SKM-1 treated with dmso at 0.1 percent for 144 hours (cell line): ENCODE data around the gene HOXB6.

Experiments
- DNase-seq: peaks from one replicate; lab custom pipeline; 2025; ENCODE audit not compliant: unreplicated experiment; lab: John Stamatoyannopoulos, UW

HOXB6 gene

DNA sequence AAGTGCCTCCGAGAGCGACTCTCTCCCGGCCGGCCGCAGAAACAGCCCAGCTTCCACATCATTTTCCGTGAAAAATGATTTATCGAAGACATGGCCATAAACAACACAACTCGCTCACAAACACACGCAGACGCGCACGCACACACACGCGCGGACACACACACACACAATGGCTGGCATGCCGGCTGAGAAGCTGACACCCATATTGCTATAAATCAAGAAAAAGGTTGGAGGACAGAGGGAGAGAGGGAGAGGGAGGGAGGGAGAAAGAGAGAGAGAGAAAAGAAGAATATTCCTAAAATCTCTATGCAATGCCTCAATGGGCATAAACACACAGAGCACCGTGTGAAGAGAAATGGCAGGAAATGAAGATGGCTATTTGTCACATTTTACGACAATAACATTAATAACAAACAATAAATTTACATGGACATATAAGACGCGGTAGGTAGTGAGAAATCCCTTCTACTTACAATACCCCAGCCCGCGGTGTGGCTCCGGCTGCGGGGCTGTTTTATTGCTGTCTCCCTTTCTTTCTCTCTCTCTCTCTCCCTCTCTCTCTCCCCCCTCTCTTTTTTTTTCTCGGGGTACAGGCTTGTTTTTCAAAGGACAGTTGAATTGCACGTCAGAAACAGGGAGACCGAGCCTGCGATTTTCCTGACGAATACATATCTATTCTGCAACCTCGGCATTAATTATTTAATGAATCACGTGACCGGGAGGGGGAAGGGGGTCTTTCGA, 36.1 kb downstream of the HOXB6 start:
- DNase-seq: no peak

DNA sequence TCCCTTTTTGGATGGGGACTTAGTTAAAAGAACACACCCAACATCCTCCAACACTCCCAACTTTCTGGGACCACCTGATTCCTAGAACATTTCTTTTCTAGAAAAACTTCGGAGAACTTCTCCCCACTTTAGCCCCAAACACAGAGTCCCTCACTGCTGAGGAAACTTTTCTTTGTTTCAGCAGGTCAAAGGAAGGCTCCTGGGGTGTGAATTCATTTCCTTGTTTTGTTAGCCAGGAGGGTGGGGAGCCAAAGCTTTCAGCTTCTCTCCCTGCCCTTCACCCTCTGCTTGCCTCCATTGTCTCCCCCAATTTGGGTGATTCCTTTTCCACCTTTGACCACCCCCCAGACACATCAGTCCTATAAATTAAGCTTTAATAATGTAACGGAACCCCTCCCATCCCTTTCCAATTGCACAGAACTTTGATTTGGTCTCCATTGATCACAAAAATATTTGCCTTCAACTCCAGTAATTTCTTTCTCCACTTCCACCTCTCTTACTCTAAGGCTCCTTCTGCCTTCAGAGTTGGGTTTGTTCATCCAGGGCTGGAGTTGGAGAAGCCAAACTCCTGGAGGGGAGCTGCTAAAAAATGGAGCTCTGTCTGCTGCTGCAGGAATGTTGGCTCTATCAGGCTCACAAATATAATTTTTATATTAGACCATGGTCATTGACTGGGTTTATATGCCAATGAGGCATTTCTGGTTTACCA, 37.0 kb downstream of the HOXB6 start:
- DNase-seq: no peak

DNA sequence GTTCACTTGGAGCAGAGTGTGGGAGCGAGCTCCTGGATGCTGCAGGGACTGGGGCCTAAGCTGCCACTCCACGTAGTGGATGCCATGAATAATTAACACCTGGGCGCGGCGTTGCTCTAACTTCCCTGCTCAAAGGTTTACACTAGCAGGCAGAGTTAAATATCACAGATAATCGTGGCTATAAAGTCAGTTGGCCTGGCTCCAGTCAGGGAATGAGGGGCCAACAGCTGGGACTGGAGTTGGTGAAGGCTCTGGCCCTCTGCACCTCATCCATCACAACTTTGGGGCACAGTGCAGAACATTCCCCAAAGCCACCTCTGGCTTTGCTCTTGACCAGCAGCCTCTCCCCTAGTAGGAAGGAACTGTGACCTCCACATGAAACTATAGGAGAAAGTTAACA, 37.6 kb downstream of the HOXB6 start:
- DNase-seq: no peak

DNA sequence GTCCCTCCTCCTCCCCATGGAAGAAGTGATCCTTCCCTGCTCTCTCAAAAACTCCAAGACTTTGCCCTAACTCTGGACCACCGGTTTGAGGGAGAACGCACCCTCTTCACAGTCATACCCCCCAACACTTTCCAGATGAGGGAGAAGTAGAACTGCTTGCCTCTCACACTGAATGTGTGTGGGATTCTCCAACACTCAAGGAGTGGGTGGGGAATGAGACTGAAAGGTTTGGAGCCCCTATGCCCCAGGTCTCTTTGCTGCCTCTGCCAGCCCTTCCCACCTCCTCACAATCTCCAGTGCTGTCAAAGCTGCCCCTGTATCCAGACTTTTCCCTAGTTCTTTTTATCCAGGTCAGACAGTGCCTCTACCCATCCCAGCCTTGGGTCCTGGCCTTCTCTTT, 38.1 kb downstream of the HOXB6 start:
- DNase-seq: no peak

DNA sequence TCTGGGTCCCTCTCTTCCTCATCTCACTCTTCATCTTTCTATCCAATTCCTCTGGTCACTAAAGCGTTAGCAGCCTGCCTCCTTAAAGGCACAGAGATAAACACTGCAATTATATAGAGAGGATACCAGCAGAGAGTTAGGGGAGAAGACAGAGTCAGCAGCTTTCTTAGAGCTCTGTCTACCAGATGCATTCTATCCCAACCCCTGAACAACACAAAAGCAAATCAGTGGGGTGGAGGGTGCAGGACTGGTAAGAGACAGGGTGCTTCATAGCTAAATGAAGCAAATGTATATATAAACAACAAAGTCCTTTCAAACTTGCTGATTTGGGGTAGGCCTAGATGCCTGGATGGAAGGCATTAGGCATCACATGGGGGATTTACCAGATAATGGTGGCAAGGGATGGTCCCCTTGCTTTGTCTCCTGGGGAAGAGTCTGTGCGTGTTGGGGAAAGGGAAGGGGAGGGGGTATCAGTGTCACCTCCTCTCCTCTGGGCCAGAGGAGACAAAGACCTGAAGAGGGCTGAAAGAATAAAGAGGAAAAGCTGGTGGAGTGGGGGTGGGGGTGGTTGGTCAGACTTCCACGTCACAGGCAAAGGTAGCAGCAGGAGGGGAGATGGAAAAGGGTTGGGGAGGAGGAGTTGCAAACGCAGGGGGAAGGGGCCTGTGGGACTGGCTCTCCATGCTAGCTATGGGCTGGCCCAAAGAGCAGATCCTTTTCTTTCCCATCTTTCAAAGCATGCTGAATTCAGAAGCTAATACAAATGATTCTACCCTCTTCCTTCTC, 38.7 kb downstream of the HOXB6 start:
- DNase-seq: no peak

DNA sequence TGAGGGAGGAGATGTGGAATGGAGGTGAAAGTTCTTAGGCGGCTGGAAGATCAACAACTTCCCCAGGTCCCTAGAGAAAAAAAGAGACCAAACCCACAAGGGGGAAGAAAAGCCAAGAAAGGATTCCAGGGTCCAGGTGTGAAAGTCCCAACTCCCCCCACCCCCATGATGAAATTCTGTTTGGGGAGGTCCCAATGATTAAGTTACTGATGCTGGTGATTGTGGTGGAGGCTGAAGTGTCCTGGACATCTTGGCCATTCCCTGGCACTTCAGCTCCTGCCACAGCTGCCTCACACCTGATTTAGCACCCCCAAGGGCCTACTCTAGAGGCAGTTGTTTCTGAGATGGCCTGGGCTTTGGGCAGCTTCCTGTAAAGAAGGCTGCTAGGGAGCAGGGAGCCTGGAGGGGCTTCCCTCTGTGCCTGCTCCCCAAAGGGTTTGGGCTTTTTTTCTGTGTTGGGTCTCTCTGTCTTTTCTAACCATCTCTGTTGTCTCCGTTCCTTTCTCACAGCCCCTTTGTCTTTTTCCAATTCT, 39.7 kb downstream of the HOXB6 start:
- DNase-seq: no peak

DNA sequence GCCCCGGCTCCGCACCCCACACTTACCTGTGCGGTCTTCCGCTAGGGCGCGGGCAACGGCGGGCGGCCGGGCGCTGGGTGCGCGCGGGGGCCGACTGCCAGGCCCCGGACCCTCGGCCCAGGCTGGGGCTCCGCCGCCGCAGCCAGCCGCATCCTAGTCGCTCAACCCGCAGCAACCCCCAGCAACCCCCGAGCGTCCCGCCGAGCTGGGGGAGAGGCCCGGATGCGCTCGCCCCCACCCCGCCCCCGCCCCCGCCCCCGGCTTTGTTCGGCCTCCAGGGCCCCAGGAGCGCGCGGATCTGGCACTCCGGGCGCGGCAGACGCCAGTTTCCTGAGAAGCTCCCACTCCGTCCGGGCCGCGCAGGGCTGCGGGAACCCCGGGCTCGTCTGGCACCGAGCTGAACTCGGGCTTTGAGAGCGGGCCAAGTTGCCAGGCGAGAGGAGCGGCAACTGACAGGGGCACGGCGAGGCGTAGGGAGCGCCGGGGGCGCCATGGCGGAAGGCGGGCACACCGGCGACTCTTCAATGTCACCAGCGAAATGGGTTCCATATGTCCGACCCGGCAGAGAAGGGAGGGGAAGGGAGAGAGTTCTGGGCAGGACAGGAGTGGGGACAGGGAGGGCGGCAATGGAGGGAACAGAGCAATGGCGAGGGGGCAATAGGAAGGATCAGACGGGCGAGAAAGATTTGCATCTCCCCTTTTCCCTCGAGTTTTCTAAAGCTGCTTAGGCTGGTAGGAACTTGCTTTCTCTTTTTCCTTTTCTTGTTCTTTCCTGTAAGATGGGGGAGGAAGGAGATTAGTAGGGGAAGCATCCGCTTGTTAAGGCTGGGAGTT, 40.4 kb downstream of the HOXB6 start:
- DNase-seq: no peak

DNA sequence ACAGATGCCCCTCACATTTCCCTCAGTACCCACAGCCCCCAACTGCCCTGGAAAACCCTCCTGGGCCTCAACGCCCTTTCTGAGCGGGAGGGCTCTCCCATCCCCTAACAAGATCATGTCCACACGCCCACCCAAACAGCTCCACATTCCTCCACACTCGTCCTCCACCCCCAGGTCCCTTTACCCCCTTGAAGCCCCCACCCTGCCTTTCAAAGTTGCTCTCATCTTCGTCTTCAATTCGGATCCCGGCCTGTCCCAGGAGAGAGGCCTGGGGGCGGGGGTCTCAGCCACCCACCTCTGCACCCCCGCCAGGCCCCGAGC, 41.0 kb downstream of the HOXB6 start:
- no peak for DNase-seq

DNA sequence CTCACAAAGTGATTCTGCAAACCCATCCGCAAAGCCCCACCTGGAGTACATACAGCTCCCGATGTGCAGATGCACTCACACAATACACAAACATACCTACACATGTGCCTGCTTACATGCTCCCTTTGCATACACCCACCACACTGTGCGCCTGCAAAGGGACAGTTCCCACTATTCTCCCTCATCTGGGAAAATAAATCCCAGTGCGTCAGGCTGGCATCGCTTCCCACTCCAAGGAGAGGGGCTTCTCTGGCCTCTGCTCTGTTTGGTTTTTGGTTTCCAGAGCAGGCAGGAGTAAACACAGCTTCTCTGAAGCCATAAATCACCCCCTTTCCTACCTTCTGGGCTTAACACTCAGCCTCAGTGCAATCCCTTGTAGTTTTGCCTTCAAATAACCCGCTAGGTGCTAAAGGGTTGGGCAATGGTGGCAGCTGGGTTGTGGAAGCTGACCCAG, 41.4 kb downstream of the HOXB6 start:
- no peak for DNase-seq

DNA sequence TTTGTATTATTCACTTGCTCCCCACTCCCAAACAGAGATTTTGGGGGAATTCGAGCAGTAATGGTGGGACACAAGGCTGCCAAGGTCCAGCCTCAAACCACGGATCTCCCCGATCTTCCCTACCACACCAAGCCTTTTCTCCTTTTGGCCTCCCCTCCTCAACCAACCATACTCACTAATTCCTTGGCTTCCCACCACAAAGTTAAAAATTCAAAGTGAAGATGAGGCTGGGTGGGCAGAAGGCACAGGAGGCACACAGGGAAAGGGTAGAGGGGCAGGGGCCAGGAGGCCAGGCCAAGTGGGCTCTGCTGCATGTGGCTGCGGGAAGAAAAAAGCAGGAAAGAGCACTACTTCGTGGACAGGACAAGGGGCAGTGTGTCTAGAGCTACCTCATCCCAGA, 41.9 kb downstream of the HOXB6 start:
- DNase-seq: no peak

DNA sequence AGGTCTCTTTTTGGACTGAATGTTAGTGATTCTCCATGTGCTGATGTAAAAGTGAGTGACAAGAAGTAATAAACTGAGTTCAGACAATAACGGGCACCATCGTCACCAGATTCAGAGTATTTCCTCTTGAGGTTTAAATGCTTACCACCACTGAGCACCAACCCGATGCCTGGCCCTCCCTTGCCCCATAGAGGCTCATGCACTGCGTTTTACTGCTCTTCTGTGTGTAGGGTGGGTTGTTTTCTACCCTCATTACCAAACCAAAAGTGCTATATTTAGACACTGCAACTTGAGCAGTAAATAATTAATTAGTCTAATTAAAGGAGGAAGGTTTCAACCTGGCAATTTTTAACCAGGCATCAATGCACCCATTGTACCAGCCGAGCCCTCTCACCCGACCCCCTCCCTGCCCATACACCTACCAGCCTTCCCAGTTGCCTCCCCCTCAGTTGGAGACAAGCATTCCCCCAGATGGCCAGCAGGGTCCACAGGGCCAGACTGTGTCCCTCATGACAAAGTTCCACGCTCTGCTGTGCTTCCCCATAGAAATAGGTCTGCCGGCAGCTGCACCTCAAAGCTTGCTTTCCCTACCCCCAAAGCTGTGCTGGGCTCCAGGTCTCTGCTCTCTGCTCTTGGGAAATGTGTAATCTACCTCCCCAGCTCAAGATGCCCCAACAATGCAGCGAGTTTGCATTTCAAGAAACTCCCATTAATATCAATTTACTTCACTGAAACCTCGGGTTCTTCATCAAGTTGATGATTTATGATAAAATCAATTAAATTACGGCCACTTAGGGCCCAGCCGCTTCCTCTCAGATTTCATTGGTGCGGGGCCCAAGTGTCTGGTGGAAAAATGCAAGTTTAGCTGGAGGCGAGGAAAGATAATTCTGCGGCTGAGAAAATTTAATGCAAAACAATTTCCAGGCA, 42.6 kb downstream of the HOXB6 start:
- DNase-seq: no peak

DNA sequence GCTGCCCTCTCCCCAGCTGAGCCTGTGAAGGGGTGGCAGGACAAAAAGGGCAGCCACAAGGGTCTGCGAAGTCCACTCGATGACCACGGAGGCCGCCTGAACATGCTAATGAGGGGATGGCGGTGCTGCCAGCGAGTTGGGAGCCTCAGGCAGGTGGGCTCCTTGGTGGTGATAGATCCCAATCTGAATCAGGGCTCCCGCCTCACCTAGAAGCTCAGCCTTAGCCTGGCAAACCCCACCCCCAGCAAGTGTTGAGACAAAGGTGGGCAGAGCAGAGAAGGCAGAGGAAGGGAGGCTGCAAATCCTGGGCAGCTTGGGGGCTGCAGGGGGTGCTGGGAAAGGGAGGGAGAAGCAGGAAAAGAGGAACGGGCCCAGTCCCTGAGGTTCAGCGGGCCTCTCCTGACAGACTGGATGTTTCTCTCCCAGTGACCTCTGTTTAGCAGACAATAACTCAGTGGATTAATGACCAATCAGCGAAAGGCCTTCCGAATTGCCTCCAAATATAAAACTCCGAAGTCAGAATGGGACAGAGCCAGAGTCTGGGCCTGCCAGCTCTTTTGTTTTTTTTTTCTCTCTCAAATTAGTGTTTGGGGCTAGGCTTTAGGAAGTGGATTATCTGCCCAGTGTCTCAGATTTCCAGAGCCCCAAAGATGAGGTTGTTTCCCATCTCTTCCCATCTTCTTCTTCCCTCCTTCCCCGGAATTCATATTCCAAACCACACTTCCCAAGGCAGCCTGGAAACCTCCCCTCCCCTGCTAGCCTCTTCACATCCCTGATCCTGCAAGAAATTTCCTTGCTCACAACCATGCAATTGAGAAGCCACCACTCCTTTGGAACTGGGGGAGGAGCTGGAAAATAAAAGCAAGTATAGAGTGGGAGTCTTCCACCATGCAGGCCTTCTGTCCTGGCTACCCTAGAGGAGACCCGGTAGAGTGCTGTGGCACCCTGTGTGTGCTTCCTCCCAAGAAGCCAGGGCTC, 44.7 kb downstream of the HOXB6 start:
- DNase-seq: no peak

DNA sequence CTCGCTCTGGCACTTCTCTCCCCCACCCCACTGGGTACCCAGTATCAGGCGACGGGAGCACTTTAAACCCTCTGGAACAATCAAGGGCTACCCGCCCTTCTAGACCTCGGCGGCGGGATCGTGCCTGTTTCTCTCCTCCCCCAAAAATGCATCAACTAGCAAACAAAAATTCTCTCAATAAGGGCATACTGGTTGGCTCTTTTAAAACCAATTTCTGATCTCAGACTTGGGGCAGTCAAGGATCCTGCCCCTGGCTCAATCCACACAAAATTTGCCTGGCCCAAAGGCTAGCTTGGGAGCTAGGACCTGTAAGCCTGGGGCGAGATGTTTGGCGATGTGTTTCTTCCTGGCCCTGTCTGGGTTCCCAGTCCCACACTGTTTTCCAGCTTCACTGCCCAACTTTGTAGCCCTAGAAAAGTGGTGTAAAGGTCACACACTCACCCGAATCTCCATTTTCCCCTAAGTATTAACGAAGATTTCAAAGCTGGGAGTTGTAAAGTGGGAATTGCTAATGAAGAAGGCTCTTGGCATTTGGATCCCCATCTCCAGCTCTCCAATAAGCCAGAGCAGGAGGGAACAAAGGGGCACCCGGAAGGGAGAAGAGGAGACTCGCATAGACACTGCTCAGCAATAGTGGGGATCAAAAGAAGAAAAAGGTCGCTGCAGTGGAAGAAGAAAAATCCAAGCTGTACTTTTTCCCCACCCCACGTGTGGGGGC, 45.5 kb downstream of the HOXB6 start:
- DNase-seq: no peak

DNA sequence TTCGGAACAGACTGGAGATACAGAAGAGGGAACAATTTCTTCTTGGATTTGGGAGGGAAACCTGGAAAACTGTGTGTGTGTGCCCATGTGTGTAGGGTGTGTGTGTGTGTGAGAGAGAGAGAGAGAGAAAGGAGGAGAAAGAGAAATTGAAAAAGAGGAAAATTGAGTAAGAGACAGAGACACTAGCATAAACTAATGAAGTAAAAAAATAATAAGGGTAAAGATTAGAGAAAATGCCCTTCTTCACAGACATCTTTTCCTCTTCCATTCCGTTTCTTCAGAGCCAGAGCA, 46.0 kb downstream of the HOXB6 start:
- no peak for DNase-seq

DNA sequence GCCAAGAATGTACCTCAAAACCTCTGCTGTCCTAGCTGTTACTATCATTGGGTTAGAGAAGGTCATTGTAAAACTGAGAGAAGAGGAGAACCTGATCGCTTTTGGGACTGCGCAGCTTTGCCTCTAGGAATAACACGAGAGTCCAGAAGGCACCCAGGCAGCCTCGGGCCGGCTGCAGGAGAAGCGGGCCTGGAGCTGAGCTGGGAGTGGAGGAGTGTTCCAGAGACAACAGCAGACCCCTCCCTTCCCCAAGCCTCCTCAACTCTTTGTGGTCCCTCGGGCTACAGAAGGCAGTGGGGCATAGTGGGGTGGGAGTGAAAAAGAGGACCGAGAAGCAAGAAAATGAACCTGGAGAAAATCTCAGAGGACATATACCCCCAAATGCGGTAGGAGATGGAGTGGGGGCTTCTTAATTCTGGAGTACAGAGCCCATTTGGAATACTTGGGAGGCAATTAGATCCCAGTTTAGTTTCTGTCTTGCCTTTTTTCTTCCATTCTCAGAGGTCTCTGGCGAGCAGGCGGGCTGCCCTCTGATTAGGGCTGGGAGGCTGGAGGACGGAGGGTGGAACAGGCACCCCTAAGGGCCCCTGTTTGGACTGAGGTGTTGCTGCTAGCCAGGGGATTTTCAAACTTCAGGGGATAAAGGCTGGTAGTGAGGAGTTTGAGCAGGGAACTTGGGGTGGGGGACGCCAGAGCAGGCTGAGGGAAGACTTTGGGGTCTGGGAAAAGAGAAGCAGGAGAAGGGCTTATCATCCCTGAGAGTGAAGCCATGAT, 46.5 kb downstream of the HOXB6 start:
- no peak for DNase-seq

DNA sequence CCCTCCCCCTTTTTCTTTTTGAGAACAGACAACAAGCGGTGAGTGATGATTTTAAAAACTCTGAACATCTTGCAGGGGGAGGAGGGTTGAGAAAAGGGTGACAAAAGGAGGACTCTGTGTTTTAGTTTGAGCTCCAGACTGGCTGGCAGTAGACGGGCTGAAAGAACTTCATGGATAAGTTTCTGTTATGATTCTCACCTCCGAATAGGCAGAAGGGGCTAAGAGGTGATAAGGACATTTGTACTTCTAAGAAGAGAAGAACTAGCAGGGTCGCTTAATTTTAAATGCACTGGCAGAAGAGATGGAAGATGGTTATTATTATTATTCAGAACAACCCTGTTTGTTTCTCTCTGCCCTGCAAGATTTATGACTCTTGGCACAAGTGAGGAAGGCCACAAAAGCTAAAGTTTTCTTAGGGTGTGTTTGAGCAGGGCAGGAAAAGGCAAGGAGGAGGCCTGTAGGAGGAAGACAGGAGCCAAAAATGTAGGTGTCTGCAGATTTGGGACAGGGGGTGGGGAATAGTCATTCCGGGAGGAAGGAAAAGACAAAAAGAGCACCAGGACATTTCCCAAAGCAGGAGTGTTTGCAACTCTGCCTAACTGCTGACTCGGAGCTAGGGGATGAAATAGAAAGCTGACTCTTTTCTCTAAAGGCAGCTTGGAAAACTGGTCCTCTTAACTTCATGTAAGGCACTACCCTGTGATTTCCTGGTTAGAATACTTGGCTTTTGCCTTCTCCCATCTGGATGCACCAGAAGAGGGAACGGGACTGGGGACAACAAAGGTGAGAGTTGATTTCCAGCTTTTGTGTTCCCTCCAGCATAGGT, 48.0 kb downstream of the HOXB6 start:
- DNase-seq: no peak

DNA sequence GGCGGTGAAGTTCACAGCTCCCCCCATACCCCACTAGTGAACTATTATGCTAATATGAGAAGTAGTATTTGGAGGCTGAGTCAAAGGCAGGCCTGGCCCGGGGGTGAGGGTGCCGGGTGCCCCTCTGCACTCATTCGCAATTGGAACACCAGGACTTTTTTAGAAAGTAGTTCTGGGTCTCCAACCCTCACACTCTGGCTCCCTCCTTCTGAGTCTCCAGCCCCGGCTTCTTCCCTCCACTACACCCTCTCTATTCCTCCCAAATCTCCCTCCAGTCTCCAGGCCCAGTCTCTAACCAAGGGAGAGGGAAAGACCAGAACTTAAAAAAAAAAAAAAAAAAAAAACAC, 48.6 kb downstream of the HOXB6 start:
- no peak for DNase-seq
